Thoracic aorta (tissue), 2 donors: ENCODE measurements around the gene DPP8. TPM values are rescaled to one million over a fixed set of nuclear protein-coding genes. Genes with fewer than 3 reads are reported as not detected.

ENCODE experiments used
- ATAC-seq: fragments of 150-250 bp; one replicate; pipeline ENCODE4 v1.8.0; 2017; ENCODE audit warnings: low read depth; ENCODE audit not compliant: insufficient number of reproducible peaks, low FRiP score
- DNase-seq: peaks from one replicate; pipeline ENCODE4 v3.0.0-alpha.2; 2020; ENCODE audit warnings: low spot score
- H3K27ac ChIP-seq, 2 donors: fragments of 200-600 bp; sonication (generic); 1 replicate in 1 of 2; 2 replicates in 1 of 2; pipeline ENCODE4 v1.5.1; 2016; ENCODE audit warnings: mild to moderate bottlenecking in 2 of 2, moderate library complexity in 2 of 2
- H3K27me3 ChIP-seq: fragments of 200-600 bp; sonication (generic); replicated peaks from 2 replicates; pipeline ENCODE4 v1.6.0; 2016; ENCODE audit warnings: mild to moderate bottlenecking; ENCODE audit not compliant: insufficient read depth
- H3K36me3 ChIP-seq: fragments of 200-600 bp; sonication (generic); one replicate; pipeline ENCODE4 v1.5.1; 2016
- H3K4me1 ChIP-seq, 2 donors: fragments of 200-600 bp; sonication (generic); 1 replicate in 1 of 2; 2 replicates in 1 of 2; pipeline versions ENCODE4 v1.5.1 to v1.6.0; 2016; ENCODE audit warnings: low read depth in 2 of 2, mild to moderate bottlenecking in 1 of 2; ENCODE audit not compliant: control insufficient read depth in 1 of 2
- H3K4me3 ChIP-seq: fragments of 200-600 bp; sonication (generic); 2 replicates; pipeline ENCODE4 v1.5.1; 2016; ENCODE audit warnings: mild to moderate bottlenecking
- H3K9me3 ChIP-seq: fragments of 200-600 bp; sonication (generic); 2 replicates; pipeline ENCODE4 v1.5.1; 2016
- CTCF ChIP-seq: fragments of 200-600 bp; sonication (generic); IDR thresholded peaks from one replicate; pipeline ENCODE4 v1.5.1; 2019; ENCODE audit warnings: antibody characterized with exemption
- total RNA-seq, 2 donors: library from RNA; depleted of rRNA; stranded (reverse); fragments of >200 nt; gene quantifications; one replicate each; pipeline versions ENCODE4 v1.1.0 to v1.2.3, GENCODE V29; 2016

The DPP8 gene
- total RNA-seq, 2 donors from 2014 or later: 38.3 to 58.0 TPM

- no peaks in the 10 kb centered on the region for H3K9me3 ChIP-seq
- H3K4me3 ChIP-seq: no peak overlapping the region
- no peak for TF ChIP-seq CTCF
- H3K27ac ChIP-seq: no peak overlapping the region
- H3K27me3 ChIP-seq: no peaks in the 10 kb centered on the region
- DNase-seq (no peak), ATAC-seq (no peak)
- H3K36me3 ChIP-seq: peaks cover 30% of the 10 kb centered on the region
- H3K4me1 ChIP-seq: no peaks in the 10 kb centered on the region
Observed at GRCh38 chr15:65451989-65452388, 65.5 kb downstream of the DPP8 start.

- TF ChIP-seq CTCF: no peak
- H3K36me3 ChIP-seq: peaks cover 28% of the 10 kb centered on the region
- H3K4me1 ChIP-seq: no peaks in the 10 kb centered on the region
- DNase-seq (no peak), ATAC-seq (no peak)
- no peak overlapping the region for H3K27ac ChIP-seq
- H3K27me3 ChIP-seq: no peaks in the 10 kb centered on the region
- no peaks in the 10 kb centered on the region for H3K9me3 ChIP-seq
- no peak overlapping the region for H3K4me3 ChIP-seq
Observed at GRCh38 chr15:65450556-65450955, 66.9 kb downstream of the DPP8 start.

GRCh38 chr15:65447145-65447544 lies 70.3 kb downstream of the DPP8 start:
- H3K36me3 ChIP-seq: peaks cover 19% of the 10 kb centered on the region
- ATAC-seq (no peak), DNase-seq (no peak)
- H3K27ac ChIP-seq: no peak overlapping the region
- H3K4me3 ChIP-seq: no peak overlapping the region
- H3K9me3 ChIP-seq: no peaks in the 10 kb centered on the region
- H3K4me1 ChIP-seq: no peaks in the 10 kb centered on the region
- TF ChIP-seq CTCF: no peak
- no peaks in the 10 kb centered on the region for H3K27me3 ChIP-seq

GRCh38 chr15:65434201-65434600 lies 83.3 kb downstream of the DPP8 start:
- Histone ChIP-seq H3K9me3 (no peaks in the 10 kb centered on the region), H3K4me1 (no peaks in the 10 kb centered on the region), H3K27me3 (no peaks in the 10 kb centered on the region), H3K36me3 (no peaks in the 10 kb centered on the region), H3K4me3 (no peak overlapping the region), H3K27ac (no peak overlapping the region)
- DNase-seq: no peak
- no peak for ATAC-seq
- no peak for TF ChIP-seq CTCF

GRCh38 chr15:65431731-65432130 lies 85.8 kb downstream of the DPP8 start:
- H3K9me3 ChIP-seq: no peaks in the 10 kb centered on the region
- no peak for TF ChIP-seq CTCF
- no peaks in the 10 kb centered on the region for H3K4me1 ChIP-seq
- H3K36me3 ChIP-seq: no peaks in the 10 kb centered on the region
- H3K27ac ChIP-seq: no peak overlapping the region
- no peak for ATAC-seq
- no peaks in the 10 kb centered on the region for H3K27me3 ChIP-seq
- no peak for DNase-seq
- no peak overlapping the region for H3K4me3 ChIP-seq
